Limb (tissue), 2 donors: ENCODE results near the gene THBS1.

Source experiments
- DNase-seq, 2 donors: peaks; one replicate each; pipeline ENCODE4 v3.0.0-alpha.2; 2016; ENCODE audit errors: extremely low spot score in 2 of 2

THBS1 gene

GRCh38 chr15:39588531-39589192 lies 7.8 kb downstream of the THBS1 start:
- no peak for DNase-seq

GRCh38 chr15:39589193-39589814 lies 8.4 kb downstream of the THBS1 start:
- no peak for DNase-seq

- no peak for DNase-seq
Measured at GRCh38 chr15:39589815-39590644, 9.2 kb downstream of the THBS1 start.

GRCh38 chr15:39591141-39591895 lies 10.4 kb downstream of the THBS1 start:
- no peak for DNase-seq

GRCh38 chr15:39591896-39592315 lies 11.0 kb downstream of the THBS1 start:
- no peak for DNase-seq

GRCh38 chr15:39592500-39592899 lies 11.6 kb downstream of the THBS1 start:
- DNase-seq: no peak

GRCh38 chr15:39593071-39593655 lies 12.3 kb downstream of the THBS1 start:
- no peak for DNase-seq

- no peak for DNase-seq
Measured at GRCh38 chr15:39593656-39594445, 13.0 kb downstream of the THBS1 start.

GRCh38 chr15:39594446-39595337 lies 13.8 kb downstream of the THBS1 start:
- DNase-seq: no peak

GRCh38 chr15:39595338-39596221 lies 14.7 kb downstream of the THBS1 start:
- DNase-seq: no peak

GRCh38 chr15:39596358-39597051 lies 15.6 kb downstream of the THBS1 start:
- no peak for DNase-seq

- no peak for DNase-seq
Measured at GRCh38 chr15:39597336-39597735, 16.5 kb downstream of the THBS1 start.

GRCh38 chr15:39597751-39598185 lies 16.9 kb downstream of the THBS1 start:
- no peak for DNase-seq

GRCh38 chr15:39598186-39598850 lies 17.4 kb downstream of the THBS1 start:
- DNase-seq: no peak

GRCh38 chr15:39598958-39599845 lies 18.3 kb downstream of the THBS1 start:
- DNase-seq: no peak

- DNase-seq: no peak
Measured at GRCh38 chr15:39599871-39600270, 19.0 kb downstream of the THBS1 start.
